GM13977 (cell line): ENCODE data around the gene PPP1R36.

Source experiments
- DNase-seq: peaks from one replicate; pipeline ENCODE4 v3.0.0; 2012; ENCODE audit warnings: low spot score
- in situ Hi-C: fragments of 300-500 bp; cut with MboI; formaldehyde crosslinking; loops from one replicate; pipeline ENCODE4 v1.12.0; 2022; ENCODE audit warnings: low sequenced_read_pairs, low pct_unique_long_range_greater_than_20kb, mixed read lengths, inconsistent platforms; ENCODE audit not compliant: unreplicated experiment
- TF ChIP-seq, protein P1 (sequence below): IDR thresholded peaks from 2 replicates; pipeline ENCODE4 v1.5.1; 2012; ENCODE audit warnings: mild to moderate bottlenecking, control low read depth; ENCODE audit not compliant: insufficient read depth; ENCODE audit errors: extremely low read depth, missing control alignments

PPP1R36 gene

GRCh38 chr14:64541261-64541971 lies 8.3 kb upstream of the PPP1R36 start:
- in situ Hi-C loops: no loop called here
- TF ChIP-seq, protein P1, sequence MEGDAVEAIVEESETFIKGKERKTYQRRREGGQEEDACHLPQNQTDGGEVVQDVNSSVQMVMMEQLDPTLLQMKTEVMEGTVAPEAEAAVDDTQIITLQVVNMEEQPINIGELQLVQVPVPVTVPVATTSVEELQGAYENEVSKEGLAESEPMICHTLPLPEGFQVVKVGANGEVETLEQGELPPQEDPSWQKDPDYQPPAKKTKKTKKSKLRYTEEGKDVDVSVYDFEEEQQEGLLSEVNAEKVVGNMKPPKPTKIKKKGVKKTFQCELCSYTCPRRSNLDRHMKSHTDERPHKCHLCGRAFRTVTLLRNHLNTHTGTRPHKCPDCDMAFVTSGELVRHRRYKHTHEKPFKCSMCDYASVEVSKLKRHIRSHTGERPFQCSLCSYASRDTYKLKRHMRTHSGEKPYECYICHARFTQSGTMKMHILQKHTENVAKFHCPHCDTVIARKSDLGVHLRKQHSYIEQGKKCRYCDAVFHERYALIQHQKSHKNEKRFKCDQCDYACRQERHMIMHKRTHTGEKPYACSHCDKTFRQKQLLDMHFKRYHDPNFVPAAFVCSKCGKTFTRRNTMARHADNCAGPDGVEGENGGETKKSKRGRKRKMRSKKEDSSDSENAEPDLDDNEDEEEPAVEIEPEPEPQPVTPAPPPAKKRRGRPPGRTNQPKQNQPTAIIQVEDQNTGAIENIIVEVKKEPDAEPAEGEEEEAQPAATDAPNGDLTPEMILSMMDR: no peak
- no peak for DNase-seq

DNA sequence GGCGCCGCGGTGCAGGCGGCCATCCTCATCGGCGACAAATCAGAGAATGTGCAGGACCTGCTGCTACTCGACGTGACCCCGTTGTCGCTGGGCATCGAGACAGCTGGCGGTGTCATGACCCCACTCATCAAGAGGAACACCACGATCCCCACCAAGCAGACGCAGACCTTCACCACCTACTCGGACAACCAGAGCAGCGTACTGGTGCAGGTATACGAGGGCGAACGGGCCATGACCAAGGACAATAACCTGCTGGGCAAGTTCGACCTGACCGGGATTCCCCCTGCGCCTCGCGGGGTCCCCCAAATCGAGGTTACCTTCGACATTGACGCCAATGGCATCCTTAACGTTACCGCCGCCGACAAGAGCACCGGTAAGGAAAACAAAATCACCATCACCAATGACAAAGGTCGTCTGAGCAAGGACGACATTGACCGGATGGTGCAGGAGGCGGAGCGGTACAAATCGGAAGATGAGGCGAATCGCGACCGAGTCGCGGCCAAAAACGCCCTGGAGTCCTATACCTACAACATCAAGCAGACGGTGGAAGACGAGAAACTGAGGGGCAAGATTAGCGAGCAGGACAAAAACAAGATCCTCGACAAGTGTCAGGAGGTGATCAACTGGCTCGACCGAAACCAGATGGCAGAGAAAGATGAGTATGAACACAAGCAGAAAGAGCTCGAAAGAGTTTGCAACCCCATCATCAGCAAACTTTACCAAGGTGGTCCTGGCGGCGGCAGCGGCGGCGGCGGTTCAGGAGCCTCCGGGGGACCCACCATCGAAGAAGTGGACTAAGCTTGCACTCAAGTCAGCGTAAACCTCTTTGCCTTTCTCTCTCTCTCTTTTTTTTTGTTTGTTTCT lies 7.6 kb upstream of the PPP1R36 start:
- in situ Hi-C loops: no loop called here
- TF ChIP-seq, protein P1: no peak
- no peak for DNase-seq

DNA sequence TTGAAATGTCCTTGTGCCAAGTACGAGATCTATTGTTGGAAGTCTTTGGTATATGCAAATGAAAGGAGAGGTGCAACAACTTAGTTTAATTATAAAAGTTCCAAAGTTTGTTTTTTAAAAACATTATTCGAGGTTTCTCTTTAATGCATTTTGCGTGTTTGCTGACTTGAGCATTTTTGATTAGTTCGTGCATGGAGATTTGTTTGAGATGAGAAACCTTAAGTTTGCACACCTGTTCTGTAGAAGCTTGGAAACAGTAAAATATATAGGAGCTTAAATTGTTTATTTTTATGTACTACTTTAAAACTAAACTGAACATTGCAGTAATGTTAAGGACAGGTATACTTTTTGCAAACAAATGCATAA lies 6.9 kb upstream of the PPP1R36 start:
- DNase-seq: no peak
- in situ Hi-C loops: no loop called here
- TF ChIP-seq, protein P1: no peak

DNA sequence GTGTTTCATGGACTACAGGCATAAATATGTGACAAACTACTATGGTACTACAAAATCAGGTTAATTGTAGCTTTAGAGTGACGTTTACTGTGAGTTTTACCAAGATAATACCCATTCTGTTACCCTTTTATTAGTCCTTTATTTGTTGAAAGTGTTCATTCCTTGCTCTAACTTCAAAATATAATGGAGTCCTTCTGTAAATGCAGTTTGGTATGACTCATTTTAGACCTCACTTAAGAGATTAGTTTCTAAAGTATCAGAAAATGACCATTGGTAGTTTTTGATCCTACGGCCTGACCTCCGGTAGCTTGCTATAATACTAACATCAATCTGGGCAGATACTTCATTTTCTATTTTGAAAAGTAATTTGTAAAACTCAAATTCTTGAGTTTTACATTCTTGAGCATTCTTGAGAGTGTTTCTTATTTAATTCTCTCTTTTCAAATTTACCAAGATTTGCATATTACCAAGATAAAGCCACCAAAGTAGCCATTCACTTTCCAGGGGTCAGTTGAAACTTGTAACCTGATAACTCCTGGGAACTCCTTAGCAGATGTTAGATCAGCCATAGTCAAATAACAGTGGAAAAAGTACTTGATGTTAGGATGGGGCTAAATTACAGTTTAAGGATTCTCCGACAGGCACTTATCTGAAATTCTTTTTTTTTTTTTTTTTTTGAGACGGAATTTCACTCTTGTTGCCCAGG lies 5.0 kb upstream of the PPP1R36 start:
- TF ChIP-seq, protein P1: no peak
- DNase-seq: no peak
- in situ Hi-C loops: no loop called here

GRCh38 chr14:64549016-64549415 lies 745 bp upstream of the PPP1R36 start:
- no peak for DNase-seq
- TF ChIP-seq, protein P1: no peak
- in situ Hi-C loops: no loop called here

DNA sequence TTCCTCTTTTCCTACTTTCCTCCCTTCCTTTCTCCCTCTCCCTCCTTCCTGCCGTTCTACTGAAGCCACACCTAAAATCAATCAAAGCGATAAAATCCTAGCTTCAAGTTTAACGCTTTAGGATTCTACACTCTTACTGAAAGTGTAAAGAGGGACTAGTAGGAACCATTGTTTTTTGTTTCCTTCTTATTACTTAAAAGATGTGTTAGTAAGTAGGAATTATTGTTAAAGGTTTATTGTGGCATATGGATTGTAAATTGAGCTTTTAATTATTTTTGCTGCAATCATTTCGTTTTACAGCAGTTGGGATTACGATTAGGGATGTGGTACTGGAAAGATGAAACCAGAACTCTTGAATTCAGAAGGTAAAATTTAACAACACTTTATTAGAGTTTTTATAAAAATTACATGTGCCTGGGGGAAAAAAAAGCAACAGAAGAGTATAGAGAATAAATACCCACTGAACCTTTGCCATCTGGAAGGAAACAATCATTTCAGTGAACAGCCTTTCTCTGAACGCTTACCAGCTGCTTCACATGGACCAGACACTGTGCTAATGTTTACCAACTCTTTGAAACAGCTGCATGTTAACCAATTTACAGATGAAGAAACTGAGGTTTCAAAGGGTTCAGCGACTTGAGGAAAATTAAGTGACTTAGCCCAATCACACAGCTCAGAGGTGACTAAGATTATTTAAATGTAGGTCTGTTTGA lies 1.0 kb downstream of the PPP1R36 start:
- TF ChIP-seq, protein P1: no peak
- no peak for DNase-seq
- in situ Hi-C loops: no loop called here
